DMS114 treated with DMSO at 0.1 percent for 48 hours (cell line): ENCODE measurements around the gene TMEM164.

Experiments used
- DNase-seq: peaks from one replicate; lab custom pipeline; 2025; ENCODE audit not compliant: unreplicated experiment; lab: John Stamatoyannopoulos, UW

Gene TMEM164

GRCh38 chrX:110003167-110004156 lies 548 bp downstream of the TMEM164 start:
- peak; percentile 3 for DNase-seq

- DNase-seq, result no peak
Observed at GRCh38 chrX:110004215-110004614, 1.3 kb downstream of the TMEM164 start.

GRCh38 chrX:110004731-110005369 lies 1.9 kb downstream of the TMEM164 start:
- no peak for DNase-seq

GRCh38 chrX:110006161-110006560 lies 3.2 kb downstream of the TMEM164 start:
- no peak for DNase-seq

GRCh38 chrX:110006821-110007375 lies 4.0 kb downstream of the TMEM164 start:
- no peak for DNase-seq

- no peak for DNase-seq
Observed at GRCh38 chrX:110008011-110008635, 5.2 kb downstream of the TMEM164 start.

- DNase-seq, result no peak
Observed at GRCh38 chrX:110012818-110013485, 10.0 kb downstream of the TMEM164 start.

- no peak for DNase-seq
Observed at GRCh38 chrX:110013968-110014367, 11.1 kb downstream of the TMEM164 start.

- no peak for DNase-seq
Observed at GRCh38 chrX:110015032-110015431, 12.1 kb downstream of the TMEM164 start.

- DNase-seq, result no peak
Observed at GRCh38 chrX:110015915-110016314, 13.0 kb downstream of the TMEM164 start.

- DNase-seq, result no peak
Observed at GRCh38 chrX:110020536-110020935, 17.6 kb downstream of the TMEM164 start.

- no peak for DNase-seq
Observed at GRCh38 chrX:110021258-110022022, 18.5 kb downstream of the TMEM164 start.

- no peak for DNase-seq
Observed at GRCh38 chrX:110022599-110023448, 19.9 kb downstream of the TMEM164 start.

- no peak for DNase-seq
Observed at GRCh38 chrX:110025395-110025794, 22.5 kb downstream of the TMEM164 start.

- DNase-seq, result no peak
Observed at GRCh38 chrX:110026099-110026844, 23.4 kb downstream of the TMEM164 start.

- no peak for DNase-seq
Observed at GRCh38 chrX:110032534-110033147, 29.7 kb downstream of the TMEM164 start.

- DNase-seq, result no peak
Observed at GRCh38 chrX:110034036-110034435, 31.1 kb downstream of the TMEM164 start.
